ENCODE measurements around the gene KCNK5. TPM values are rescaled to one million over a fixed set of nuclear protein-coding genes. Genes with fewer than 3 reads are reported as not detected.

KCNK5 gene
- total RNA-seq, 1 donor from 2014 or later: 2.6 TPM

GRCh38 chr6:39204646-39205244 lies 24.5 kb downstream of the KCNK5 start:
- H3K27ac ChIP-seq: no peak overlapping the region
- TF ChIP-seq CTCF (IDR thresholded peaks at IDR 0.05): no peak

GRCh38 chr6:39204160-39204495 lies 25.1 kb downstream of the KCNK5 start:
- intact Hi-C loops (cut with DNase I): no loop called here
- no peaks in the 10 kb centered on the region for H3K36me3 ChIP-seq
- H3K27ac ChIP-seq: no peak overlapping the region
- TF ChIP-seq CTCF (IDR thresholded peaks at IDR 0.05): no peak
- DNase-seq (ENCODE audit: low spot score in 2 of 2): no peak
- H3K9me3 ChIP-seq: no peaks in the 10 kb centered on the region
- H3K4me1 ChIP-seq: no peaks in the 10 kb centered on the region
- no peak overlapping the region for H3K4me3 ChIP-seq
- no peaks in the 10 kb centered on the region for H3K27me3 ChIP-seq

More at GRCh38 chr6:39204646-39205244, 24.5 kb downstream of the KCNK5 start:
- Histone ChIP-seq H3K36me3 (no peaks in the 10 kb centered on the region), H3K4me1 (no peaks in the 10 kb centered on the region), H3K9me3 (no peaks in the 10 kb centered on the region), H3K4me3 (no peak overlapping the region), H3K27me3 (no peaks in the 10 kb centered on the region)
- DNase-seq (ENCODE audit: low spot score in 2 of 2): no peak
- intact Hi-C loops (cut with DNase I): no loop called here

- H3K4me1 ChIP-seq: no peaks in the 10 kb centered on the region
- H3K27ac ChIP-seq: no peak overlapping the region
- no peak for DNase-seq (ENCODE audit: low spot score in 2 of 2)
- intact Hi-C loops (cut with DNase I): no loop called here
- H3K36me3 ChIP-seq: no peaks in the 10 kb centered on the region
- TF ChIP-seq CTCF (IDR thresholded peaks at IDR 0.05): no peak
- no peaks in the 10 kb centered on the region for H3K27me3 ChIP-seq
- no peaks in the 10 kb centered on the region for H3K9me3 ChIP-seq
- H3K4me3 ChIP-seq: no peak overlapping the region
Observed at GRCh38 chr6:39203436-39204159, 25.7 kb downstream of the KCNK5 start.

GRCh38 chr6:39202166-39202565 lies 27.1 kb downstream of the KCNK5 start:
- Histone ChIP-seq H3K27ac (no peak overlapping the region), H3K4me3 (no peak overlapping the region)

GRCh38 chr6:39200498-39201020 lies 28.7 kb downstream of the KCNK5 start:
- H3K4me3 ChIP-seq: no peak overlapping the region
- no peaks in the 10 kb centered on the region for H3K27me3 ChIP-seq
- H3K4me1 ChIP-seq: no peaks in the 10 kb centered on the region
- no peak overlapping the region for H3K27ac ChIP-seq
- H3K9me3 ChIP-seq: no peaks in the 10 kb centered on the region
- TF ChIP-seq CTCF (IDR thresholded peaks at IDR 0.05): no peak
- intact Hi-C loops (cut with DNase I): no loop called here
- no peaks in the 10 kb centered on the region for H3K36me3 ChIP-seq
- DNase-seq (ENCODE audit: low spot score in 2 of 2): no peak

More at GRCh38 chr6:39202166-39202565, 27.1 kb downstream of the KCNK5 start:
- intact Hi-C loops (cut with DNase I): no loop called here
- Histone ChIP-seq H3K9me3 (no peaks in the 10 kb centered on the region), H3K36me3 (no peaks in the 10 kb centered on the region), H3K4me1 (no peaks in the 10 kb centered on the region), H3K27me3 (no peaks in the 10 kb centered on the region)
- no peak for TF ChIP-seq CTCF (IDR thresholded peaks at IDR 0.05)
- DNase-seq (ENCODE audit: low spot score in 2 of 2): no peak
